PFSK-1 (cell line): ENCODE measurements around the gene TRIM5.

Experiments used
- FOXP2 ChIP-seq: optimal IDR thresholded peaks from 2 replicates; pipeline ENCODE3; 2011; ENCODE audit warnings: borderline replicate concordance, control low read depth, inconsistent platforms; ENCODE audit not compliant: insufficient read depth; ENCODE audit errors: extremely low read length, extremely low read depth
- POLR2AphosphoS5 ChIP-seq: IDR thresholded peaks from 2 replicates; pipeline ENCODE4 v1.6.1; 2012; ENCODE audit warnings: low read depth, mild to moderate bottlenecking, control low read depth, low read length, moderate library complexity
- SIN3A ChIP-seq: IDR thresholded peaks from 2 replicates; pipeline ENCODE4 v1.6.1; 2012; ENCODE audit warnings: mild to moderate bottlenecking, low read length, moderate library complexity, borderline replicate concordance; ENCODE audit not compliant: insufficient read depth
- TAF1 ChIP-seq: IDR thresholded peaks from 2 replicates; pipeline ENCODE4 v1.6.1; 2012; ENCODE audit warnings: low read length, control low read depth, borderline replicate concordance; ENCODE audit not compliant: insufficient read depth
- TF ChIP-seq, protein P1 (sequence below), 2 experiments: IDR thresholded peaks; 2 replicates each; pipeline versions ENCODE4 v1.6.1 to v1.8.0; 2011 to 2012; ENCODE audit warnings: low read depth in 2 of 2, low read length in 2 of 2, control low read depth in 1 of 2, inconsistent platforms in 1 of 2, mild to moderate bottlenecking in 1 of 2, moderate library complexity in 1 of 2; ENCODE audit not compliant: insufficient read depth in 1 of 2

Gene TRIM5

DNA sequence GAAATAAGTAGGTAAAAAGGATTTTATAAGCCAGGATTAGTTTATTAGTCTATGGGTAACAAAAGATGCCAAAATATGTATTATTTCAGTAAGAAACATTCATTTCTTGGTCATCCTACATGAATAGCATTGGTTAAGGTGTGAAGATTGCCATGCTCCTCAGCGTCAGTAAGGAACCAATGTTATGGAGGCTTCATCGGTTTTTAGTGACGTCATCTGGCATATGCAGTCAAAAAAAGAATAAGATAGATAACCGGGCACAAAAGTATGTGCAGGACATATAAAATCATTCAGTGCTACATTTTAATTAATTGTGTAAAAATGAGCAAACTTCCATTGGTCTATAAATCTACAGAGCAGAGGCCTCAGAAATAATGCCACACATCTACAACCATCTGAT, 29.4 kb downstream of the TRIM5 start:
- TF ChIP-seq POLR2AphosphoS5, result no peak
- TF ChIP-seq, protein P1, sequence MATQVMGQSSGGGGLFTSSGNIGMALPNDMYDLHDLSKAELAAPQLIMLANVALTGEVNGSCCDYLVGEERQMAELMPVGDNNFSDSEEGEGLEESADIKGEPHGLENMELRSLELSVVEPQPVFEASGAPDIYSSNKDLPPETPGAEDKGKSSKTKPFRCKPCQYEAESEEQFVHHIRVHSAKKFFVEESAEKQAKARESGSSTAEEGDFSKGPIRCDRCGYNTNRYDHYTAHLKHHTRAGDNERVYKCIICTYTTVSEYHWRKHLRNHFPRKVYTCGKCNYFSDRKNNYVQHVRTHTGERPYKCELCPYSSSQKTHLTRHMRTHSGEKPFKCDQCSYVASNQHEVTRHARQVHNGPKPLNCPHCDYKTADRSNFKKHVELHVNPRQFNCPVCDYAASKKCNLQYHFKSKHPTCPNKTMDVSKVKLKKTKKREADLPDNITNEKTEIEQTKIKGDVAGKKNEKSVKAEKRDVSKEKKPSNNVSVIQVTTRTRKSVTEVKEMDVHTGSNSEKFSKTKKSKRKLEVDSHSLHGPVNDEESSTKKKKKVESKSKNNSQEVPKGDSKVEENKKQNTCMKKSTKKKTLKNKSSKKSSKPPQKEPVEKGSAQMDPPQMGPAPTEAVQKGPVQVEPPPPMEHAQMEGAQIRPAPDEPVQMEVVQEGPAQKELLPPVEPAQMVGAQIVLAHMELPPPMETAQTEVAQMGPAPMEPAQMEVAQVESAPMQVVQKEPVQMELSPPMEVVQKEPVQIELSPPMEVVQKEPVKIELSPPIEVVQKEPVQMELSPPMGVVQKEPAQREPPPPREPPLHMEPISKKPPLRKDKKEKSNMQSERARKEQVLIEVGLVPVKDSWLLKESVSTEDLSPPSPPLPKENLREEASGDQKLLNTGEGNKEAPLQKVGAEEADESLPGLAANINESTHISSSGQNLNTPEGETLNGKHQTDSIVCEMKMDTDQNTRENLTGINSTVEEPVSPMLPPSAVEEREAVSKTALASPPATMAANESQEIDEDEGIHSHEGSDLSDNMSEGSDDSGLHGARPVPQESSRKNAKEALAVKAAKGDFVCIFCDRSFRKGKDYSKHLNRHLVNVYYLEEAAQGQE (IDR thresholded peaks at IDR 0.05; ENCODE audit: insufficient read depth in 1 of 2, low read depth in 2 of 2, low read length in 2 of 2), result no peak
- TF ChIP-seq TAF1, result no peak
- no peak for TF ChIP-seq SIN3A

DNA sequence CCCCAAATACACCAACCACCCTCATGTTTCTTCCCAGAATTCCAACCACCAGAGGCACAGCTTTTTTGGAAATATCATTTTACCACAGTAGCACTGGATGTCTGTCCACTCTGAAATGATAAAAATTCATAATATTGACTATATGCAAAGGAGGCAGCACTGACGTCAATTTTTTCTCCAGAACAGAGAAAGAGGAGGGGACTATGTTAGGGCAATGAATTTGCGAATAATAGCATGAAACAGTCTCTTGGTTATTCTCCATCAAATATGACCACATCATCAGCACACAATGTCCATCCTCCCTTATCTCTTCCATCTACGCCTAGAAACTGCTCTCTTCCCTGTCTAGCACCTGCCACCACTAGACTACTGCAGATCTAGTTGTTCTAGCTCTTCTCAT, 38.7 kb downstream of the TRIM5 start:
- TF ChIP-seq TAF1 (no peak), POLR2AphosphoS5 (no peak), SIN3A (no peak)
- TF ChIP-seq, protein P1 (IDR thresholded peaks at IDR 0.05; ENCODE audit: insufficient read depth in 1 of 2, low read depth in 2 of 2, low read length in 2 of 2), result no peak

DNA sequence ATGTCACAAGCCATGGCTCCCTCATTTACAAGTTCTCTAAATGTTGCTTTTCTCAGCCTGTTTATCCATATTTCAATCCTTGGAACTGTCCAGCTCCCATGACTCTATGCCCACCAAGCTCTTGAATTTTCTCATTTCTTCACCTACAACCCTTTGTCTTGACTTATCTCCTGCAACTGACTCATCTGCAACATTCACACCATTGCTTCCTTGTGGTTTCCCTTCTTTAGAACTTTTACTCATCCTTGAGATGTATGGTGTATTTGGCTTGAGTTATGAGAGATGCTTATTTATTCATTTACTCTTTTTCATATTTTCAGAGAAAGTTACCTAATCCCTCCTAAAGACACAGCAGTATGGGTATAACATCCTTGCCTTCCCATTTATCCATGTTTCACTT, 41.3 kb downstream of the TRIM5 start:
- no peak for TF ChIP-seq FOXP2
- no peak for TF ChIP-seq POLR2AphosphoS5
- TF ChIP-seq TAF1, result no peak
- TF ChIP-seq, protein P1 (IDR thresholded peaks at IDR 0.05; ENCODE audit: insufficient read depth in 1 of 2, low read depth in 2 of 2, low read length in 2 of 2), result no peak
- no peak for TF ChIP-seq SIN3A

DNA sequence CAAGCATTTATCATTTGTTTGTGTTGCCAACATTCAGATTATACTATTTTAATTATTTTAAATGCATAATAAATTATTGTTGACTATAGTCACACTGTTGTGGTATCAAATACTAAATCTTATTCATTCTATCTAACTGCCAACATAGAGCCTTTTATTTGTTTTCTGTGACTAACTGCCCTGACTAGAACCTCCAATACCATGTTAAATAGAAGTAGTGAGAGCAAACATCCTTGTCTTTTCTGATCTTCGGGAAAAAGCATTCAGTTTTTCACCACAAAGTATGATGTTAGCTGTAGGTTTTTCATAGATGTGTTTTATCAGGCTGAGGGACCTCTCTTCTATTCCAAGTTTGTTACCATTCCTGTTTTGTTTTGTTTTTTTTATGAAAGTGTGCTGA, 44.9 kb downstream of the TRIM5 start:
- no peak for TF ChIP-seq SIN3A
- TF ChIP-seq, protein P1 (IDR thresholded peaks at IDR 0.05; ENCODE audit: insufficient read depth in 1 of 2, low read depth in 2 of 2, low read length in 2 of 2), result no peak
- no peak for TF ChIP-seq FOXP2
- TF ChIP-seq POLR2AphosphoS5, result no peak
- no peak for TF ChIP-seq TAF1

DNA sequence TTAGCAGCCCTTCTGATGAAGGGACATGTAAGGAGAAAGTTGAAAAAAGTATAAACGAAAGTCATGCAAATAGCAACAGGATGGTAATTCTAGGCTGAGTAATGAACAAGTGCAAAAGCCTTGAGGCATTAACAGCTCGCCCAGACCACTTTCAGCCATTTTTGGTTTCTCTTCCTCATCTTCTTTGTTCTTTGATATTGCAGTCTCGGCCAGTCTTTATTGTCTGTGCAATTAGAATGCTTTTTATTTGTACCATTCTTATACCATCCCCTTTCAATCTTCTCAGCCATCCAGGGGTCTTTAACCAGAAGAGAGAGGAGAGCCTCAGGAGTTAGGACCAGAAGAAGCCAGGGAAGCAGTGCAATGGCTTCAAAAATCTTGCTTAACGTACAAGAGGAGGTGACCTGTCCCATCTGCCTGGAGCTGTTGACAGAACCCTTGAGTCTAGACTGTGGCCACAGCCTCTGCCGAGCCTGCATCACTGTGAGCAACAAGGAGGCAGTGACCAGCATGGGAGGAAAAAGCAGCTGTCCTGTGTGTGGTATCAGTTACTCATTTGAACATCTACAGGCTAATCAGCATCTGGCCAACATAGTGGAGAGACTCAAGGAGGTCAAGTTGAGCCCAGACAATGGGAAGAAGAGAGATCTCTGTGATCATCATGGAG, 52.8 kb downstream of the TRIM5 start:
- TF ChIP-seq SIN3A (no peak), TAF1 (no peak), POLR2AphosphoS5 (no peak), FOXP2 (no peak)
- TF ChIP-seq, protein P1 (IDR thresholded peaks at IDR 0.05; ENCODE audit: insufficient read depth in 1 of 2, low read depth in 2 of 2, low read length in 2 of 2), result no peak
